HG02938 (cell line): Measurements from ENCODE around the gene ZIC5.

ENCODE experiments used
- ATAC-seq: cut with Tn5 transposase; IDR thresholded peaks from one replicate; pipeline ENCODE4 v1.9.1; 2021; ENCODE audit warnings: mild to moderate bottlenecking, moderate library complexity; ENCODE audit not compliant: unreplicated experiment

Gene ZIC5

DNA sequence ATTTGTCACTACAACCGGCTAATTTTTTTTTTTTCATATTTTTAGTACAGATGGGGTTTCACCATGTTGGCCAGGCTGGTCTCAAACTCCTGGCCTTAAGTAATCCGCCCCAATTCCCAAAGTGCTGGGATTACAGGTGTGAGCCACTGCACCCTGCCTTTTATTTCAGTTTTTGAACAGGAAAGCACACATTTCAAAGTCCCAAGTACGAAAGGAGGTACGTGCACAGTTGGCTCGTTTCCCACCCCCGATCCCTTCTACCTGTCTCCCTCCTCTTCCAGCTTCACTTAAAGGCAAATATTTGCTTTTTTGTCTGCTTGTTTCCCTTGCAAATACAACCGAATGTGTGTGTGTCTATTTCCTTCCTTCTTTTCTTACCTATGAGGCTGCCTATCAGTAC lies 30.5 kb downstream of the ZIC5 start:
- ATAC-seq: no peak

DNA sequence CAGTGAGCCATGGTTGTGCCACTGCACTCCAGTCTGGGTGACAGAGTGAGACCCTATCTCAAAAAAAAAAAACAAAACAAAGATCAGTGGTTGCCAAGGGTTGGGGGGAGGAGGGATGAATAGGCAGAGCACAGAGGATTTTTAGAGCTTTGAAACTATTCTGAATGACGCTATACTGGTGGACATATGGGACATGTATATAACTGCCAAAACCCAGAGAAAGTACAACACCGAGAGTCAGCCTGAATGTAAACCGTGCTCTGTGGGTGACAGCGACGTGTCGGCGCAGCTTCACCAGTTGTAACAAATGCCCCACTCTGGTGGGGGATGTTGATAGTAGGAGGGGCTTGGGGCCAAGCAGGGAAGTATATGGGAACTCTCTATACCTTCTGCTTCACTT lies 32.9 kb downstream of the ZIC5 start:
- ATAC-seq: no peak

DNA sequence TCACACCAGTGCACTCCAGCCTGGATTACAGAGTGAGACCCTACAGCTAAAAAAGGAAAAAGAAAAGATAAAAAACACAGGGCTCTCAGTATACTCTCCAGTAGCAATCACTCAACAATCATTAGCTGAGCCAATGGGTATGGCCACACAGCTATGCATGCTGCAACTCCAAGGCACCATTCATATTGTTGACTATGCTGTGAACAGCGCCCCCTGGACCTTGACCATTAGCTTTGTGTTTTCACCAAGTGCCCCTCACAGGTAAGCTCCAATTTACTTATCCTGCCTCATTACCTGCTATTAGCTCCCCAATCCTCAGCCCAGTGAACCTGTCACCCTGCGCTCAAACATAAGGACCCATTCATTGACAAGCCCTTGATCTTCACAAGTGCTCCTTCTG lies 35.8 kb downstream of the ZIC5 start:
- no peak for ATAC-seq

DNA sequence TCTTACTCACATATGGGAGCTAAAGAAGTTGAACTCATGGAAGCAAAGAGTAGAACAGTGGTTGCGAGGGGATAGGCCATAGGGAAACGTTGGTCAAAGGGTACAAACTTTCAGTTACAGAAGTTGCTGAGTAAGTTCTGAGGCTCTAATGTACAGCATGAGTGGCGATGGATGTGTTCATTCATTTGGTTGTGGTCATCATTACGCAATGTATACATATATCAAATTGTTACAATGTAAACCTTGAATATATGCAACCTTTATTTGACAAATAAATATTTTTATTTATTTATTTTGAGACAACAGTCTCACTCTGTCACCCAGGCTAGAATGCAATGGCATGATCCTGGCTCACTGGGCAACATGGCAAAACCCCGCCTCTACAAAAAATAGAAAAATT lies 38.7 kb downstream of the ZIC5 start:
- no peak for ATAC-seq

DNA sequence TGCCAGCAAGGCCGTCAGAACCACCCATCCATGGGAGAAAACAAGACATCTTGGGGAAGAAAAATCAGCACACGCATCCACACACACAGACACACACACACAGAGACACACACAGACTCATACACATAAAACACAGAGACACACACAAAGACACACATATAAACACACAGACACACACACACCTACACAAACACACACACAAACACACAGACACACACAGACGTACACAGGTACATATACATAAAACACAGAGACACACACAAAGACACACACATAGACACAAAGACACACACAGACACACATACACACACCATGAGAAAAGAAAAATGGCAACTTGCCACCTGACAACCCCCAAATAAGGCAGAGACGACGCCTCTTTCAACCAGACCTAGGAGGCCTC lies 40.6 kb downstream of the ZIC5 start:
- no peak for ATAC-seq

DNA sequence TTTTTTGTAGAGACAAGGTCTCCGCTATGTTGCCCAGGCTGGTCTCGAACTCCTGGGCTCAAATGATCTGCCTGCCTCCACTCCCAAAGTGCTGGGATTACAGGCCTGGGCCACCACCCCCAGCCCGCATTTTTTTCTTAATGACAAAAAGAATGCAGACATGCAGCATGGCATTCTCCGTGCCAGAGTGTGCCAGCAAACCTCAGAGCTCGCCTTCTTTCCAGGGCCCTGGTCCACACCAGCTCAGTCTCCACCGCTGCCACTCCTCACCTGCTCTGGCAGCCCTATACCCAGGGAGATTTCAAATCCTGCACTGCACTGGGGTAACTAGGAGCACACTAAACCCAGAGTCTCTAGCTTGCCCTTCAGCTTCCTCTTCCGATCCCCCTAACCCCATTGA lies 41.7 kb downstream of the ZIC5 start:
- ATAC-seq: no peak

DNA sequence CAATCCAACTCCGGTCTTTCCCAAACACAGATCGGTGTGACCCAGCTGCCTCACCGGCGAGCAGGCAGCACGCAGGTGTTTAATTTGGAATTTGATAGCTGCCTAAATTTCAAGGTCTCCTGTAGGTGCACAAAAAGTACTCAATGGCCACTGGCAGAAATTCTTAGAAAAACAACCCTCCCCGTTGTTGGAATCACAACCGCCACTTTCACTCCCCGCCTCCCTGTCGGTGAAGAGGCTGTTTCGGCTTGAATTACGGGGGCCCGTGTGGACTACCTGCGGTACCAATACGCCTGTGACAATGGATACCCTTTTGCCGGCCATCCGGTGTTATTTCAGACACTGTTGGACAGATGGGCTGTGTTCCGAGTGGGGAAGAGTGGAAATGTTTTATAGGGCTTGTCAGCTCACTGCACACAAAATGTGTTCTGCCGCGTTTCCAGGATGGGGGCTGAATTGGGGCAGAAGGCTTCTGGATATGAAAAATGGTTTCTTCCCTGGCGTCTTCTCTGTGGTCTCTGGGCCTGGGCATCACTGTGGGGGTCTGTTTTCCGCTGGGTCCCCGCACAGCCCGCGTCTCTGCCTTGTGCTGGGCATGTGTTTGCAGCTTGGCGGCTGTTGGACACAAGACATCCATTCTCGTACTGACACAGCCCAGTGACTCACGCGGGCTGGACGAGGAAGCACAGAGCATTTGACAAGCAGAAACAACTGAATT lies 45.4 kb downstream of the ZIC5 start:
- ATAC-seq: no peak

DNA sequence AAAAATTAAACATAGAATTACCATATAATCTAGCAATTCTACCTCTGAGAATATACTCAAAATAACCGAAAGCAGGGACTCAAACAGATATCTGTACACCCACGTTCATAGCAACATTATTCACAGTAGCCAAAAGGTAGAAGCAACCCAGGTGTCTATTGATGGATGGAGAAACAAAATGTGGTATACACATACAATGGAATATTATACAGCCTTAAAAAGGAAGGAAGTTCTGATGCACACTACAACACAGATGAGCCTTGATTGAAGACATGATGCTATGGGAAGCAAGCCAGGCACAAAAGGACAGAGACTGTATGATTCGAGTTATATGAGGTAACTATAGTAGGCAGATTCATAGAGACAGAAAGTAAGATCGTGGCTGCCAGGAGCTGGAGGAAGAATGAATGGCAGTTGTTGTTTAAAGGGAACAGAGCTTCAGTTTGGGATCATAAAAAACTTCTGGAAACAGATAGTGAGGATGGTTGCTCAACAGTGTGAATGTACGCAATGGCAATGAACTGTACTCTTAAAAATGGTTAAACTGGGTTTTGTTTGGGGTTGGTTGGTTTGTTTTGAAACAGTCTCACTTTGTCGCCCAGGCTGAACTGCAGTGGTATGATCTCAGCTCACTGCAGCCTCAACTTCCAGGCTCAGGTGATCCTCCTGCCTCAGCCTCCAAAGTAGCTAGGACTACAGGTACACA lies 47.5 kb downstream of the ZIC5 start:
- ATAC-seq: no peak

DNA sequence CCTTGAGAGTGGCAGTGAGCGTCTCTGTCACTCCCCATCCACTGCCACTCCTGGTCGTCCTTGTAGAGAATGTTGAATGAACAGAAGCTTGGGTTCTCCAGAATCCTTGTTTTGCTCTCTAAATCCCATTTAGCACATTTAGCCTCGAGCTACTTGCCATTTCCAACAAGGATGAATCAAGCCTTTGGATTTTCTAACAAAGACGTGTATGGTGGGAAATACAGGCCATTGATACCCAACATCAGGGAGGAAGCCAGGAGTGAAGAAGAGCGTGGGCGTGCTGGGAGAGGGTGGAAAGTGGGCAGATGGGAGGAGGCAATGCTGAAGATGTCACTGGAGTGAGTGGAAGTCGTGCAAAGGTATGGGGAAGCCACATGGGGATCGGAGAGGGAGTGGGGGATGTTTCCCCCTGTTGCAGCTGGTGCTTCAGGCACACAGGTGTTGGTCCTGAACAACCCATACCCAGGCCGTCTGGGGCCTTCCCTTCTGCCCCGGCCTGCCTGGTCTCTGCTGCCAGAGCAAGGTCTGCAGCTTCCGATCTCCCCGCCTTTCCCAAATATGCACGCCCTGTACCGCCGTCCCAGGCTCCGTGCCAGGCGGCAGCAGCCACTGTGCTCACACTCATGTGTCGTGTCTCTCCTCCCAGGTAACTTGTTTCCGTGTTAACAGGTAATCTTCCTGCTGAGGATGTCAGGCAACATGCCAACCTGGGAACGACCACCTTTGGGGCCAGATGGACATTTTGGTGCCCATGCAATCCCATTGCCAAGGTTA lies 48.7 kb downstream of the ZIC5 start:
- ATAC-seq: no peak

DNA sequence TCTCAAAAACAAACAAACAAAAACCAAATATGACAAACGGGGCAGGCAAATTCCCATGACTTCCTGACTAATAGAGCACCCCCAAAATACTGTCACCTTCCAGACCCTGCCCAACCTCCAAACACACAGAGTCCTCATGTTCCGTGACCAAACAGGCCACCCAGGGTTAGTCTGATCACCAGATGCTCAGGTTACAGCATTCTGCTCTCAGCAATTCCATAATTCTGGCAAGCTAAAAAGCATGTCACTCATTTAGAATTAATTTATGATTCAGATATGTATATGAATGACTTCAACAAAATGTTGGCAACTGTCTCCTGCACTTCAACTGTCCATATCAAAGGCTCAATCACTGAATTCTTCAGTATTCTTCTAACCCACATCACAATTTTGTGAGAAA lies 52.4 kb downstream of the ZIC5 start:
- ATAC-seq: no peak

DNA sequence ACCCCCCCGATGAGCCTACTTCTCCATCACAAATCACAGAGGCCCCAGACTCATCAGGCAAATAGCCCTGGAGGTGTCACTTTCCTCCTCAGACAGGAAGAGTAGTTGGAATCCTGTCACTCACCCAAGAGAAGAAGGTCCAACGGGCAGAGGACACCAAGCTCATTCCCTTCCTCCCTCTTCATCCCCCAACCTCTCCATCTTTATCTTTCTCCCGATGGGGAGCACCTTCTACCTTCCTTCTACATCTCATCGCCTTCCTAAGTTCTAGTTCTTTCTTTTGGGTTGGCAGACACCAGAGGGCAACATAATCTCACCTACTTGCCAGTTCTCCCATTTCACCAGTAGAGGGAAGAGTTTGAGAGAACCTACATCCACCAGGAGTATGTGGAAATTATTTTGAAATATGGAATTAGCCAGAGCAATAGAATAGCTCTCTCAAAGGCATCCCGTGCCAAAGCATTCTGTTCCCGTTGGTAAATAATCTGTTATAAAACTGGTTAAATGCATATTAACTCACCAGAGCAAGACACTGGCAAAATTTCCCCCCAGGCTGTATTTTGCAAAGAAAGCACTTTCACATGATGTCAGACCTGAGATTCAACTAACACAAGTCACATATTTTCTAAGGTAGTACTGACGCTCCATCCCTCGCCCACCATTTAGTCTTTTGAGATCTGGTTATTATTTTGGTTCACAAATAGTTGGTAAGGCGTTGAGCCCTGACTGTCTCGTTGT lies 55.0 kb downstream of the ZIC5 start:
- ATAC-seq: peak; percentile 82

DNA sequence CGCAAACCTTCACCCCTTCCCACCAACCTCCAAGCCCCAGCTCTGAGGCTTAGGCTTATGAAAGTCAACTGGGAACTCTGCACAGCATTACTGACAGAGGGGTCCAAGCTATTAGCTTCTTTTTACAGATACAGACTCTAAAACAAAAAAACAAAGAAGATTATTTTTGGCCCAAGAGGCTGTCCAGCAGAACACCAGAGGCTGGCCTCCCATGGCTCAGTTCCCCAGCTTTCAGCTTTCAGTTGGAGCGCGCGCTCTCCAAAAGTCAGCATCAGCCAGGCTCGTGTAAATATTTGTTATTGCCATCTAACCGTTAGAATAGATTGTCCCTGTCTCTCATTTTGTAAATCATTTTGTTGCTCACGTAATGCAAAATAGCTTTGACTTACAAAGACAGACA lies 58.4 kb downstream of the ZIC5 start:
- no peak for ATAC-seq
